Uterus (tissue), 4 donors: Measurements from ENCODE around the gene PLD1. TPM values are rescaled to one million over a fixed set of nuclear protein-coding genes. Genes with fewer than 3 reads are reported as not detected.

Experiments used
- DNase-seq, 2 donors: peaks; one replicate each; pipeline ENCODE4 v3.0.0-alpha.2; 2019 to 2020
- H3K27ac ChIP-seq, 2 donors: fragments of 200-600 bp; sonication (generic); 1 replicate in 1 of 2; 2 replicates in 1 of 2; pipeline ENCODE4 v1.5.1; 2016 to 2018
- H3K27me3 ChIP-seq, 2 donors: fragments of 200-600 bp; sonication (generic); one replicate each; pipeline ENCODE4 v1.5.1; 2018 to 2019; ENCODE audit warnings: control low read depth in 1 of 2
- H3K36me3 ChIP-seq, 2 donors: fragments of 200-600 bp; sonication (generic); one replicate each; pipeline ENCODE4 v1.5.1; 2019; ENCODE audit warnings: control low read depth in 1 of 2
- H3K4me1 ChIP-seq, 2 donors: fragments of 200-600 bp; sonication (generic); one replicate each; pipeline ENCODE4 v1.5.1; 2018 to 2019; ENCODE audit warnings: control low read depth in 1 of 2
- H3K4me3 ChIP-seq, 2 donors: fragments of 200-600 bp; sonication (generic); 1 replicate in 1 of 2; 2 replicates in 1 of 2; pipeline ENCODE4 v1.5.1; 2018 to 2019; ENCODE audit warnings: mild to moderate bottlenecking in 1 of 2
- H3K9me3 ChIP-seq, 2 donors: fragments of 200-600 bp; sonication (generic); one replicate each; pipeline ENCODE4 v1.5.1; 2019; ENCODE audit warnings: control low read depth in 1 of 2
- CTCF ChIP-seq, 4 experiments: fragments of 200-600 bp in 2 of 4; fragments of 450-650 bp in 2 of 4; sonication (generic) in 2 of 4; IDR thresholded peaks; one replicate each; pipeline ENCODE4 v1.5.1; 2016 to 2019; ENCODE audit warnings: antibody characterized with exemption in 4 of 4, mild to moderate bottlenecking in 2 of 4, moderate library complexity in 1 of 4
- POLR2A ChIP-seq, 2 donors: fragments of 450-650 bp; IDR thresholded peaks; one replicate each; pipeline ENCODE4 v1.6.1; 2016; ENCODE audit warnings: antibody characterized with exemption in 2 of 2, mild to moderate bottlenecking in 1 of 2, moderate library complexity in 1 of 2
- intact Hi-C: fragments of 100-400 bp; cut with DNase I; formaldehyde crosslinking; loops from one replicate; pipeline ENCODE4 v1.15.1; 2023; ENCODE audit warnings: low total_unique reads
- total RNA-seq, 4 donors: library from RNA; depleted of rRNA in 3 of 4; stranded (reverse); fragments of >200 nt in 3 of 4; gene quantifications; one replicate each; pipeline versions ENCODE4 v1.1.0 to v1.2.4, GENCODE V29; 2014 to 2023
- donor health status: DM: yes; HTN: yes; CAD: no.

PLD1 gene
- total RNA-seq, 4 donors from 2014 or later: 15.6 to 94.8 (median 30.8) TPM

- Histone ChIP-seq H3K27me3 (no peaks in the 10 kb centered on the region), H3K9me3 (no peaks in the 10 kb centered on the region), H3K36me3 (no peaks in the 10 kb centered on the region), H3K4me1 (no peaks in the 10 kb centered on the region), H3K27ac (no peak overlapping the region), H3K4me3 (no peak overlapping the region)
- DNase-seq: no peak
- intact Hi-C loops: loop anchor here (10.0 kb wide), 1 partner anchor 605 kb away; no protein-coding TSS in a partner anchor
- TF ChIP-seq POLR2A (IDR thresholded peaks at IDR 0.05) (no peak), CTCF (IDR thresholded peaks at IDR 0.05) (no peak)
Measured at GRCh38 chr3:171569571-171570132, 240.6 kb downstream of the PLD1 start.

GRCh38 chr3:171568766-171569165 lies 241.5 kb downstream of the PLD1 start:
- Histone ChIP-seq H3K4me1 (no peaks in the 10 kb centered on the region), H3K36me3 (no peaks in the 10 kb centered on the region), H3K9me3 (no peaks in the 10 kb centered on the region), H3K4me3 (no peak overlapping the region), H3K27ac (no peak overlapping the region), H3K27me3 (no peaks in the 10 kb centered on the region)
- intact Hi-C loops: loop anchor here (10.0 kb wide), 1 partner anchor 604 kb away; no protein-coding TSS in a partner anchor
- TF ChIP-seq POLR2A (IDR thresholded peaks at IDR 0.05) (no peak), CTCF (IDR thresholded peaks at IDR 0.05) (no peak)
- no peak for DNase-seq

GRCh38 chr3:171566803-171567422 lies 243.4 kb downstream of the PLD1 start:
- no peak overlapping the region for H3K4me3 ChIP-seq
- no peaks in the 10 kb centered on the region for H3K27me3 ChIP-seq
- no peak for DNase-seq
- no peaks in the 10 kb centered on the region for H3K9me3 ChIP-seq
- no peaks in the 10 kb centered on the region for H3K4me1 ChIP-seq
- no peaks in the 10 kb centered on the region for H3K36me3 ChIP-seq
- no peak overlapping the region for H3K27ac ChIP-seq
- peak; percentile 75 to 86 (median 82) for TF ChIP-seq CTCF (IDR thresholded peaks at IDR 0.05)
- TF ChIP-seq POLR2A (IDR thresholded peaks at IDR 0.05): no peak
- intact Hi-C loops: loop anchor here (10.0 kb wide), 1 partner anchor 602 kb away; no protein-coding TSS in a partner anchor

- intact Hi-C loops: loop anchor here (10.0 kb wide), 1 partner anchor 601 kb away; no protein-coding TSS in a partner anchor
Measured at GRCh38 chr3:171565481-171566058, 244.7 kb downstream of the PLD1 start.

More at GRCh38 chr3:171565481-171566058, 244.7 kb downstream of the PLD1 start:
- H3K9me3 ChIP-seq: no peaks in the 10 kb centered on the region
- no peaks in the 10 kb centered on the region for H3K27me3 ChIP-seq
- H3K27ac ChIP-seq: no peak overlapping the region
- no peaks in the 10 kb centered on the region for H3K36me3 ChIP-seq
- TF ChIP-seq POLR2A (IDR thresholded peaks at IDR 0.05) (no peak), CTCF (IDR thresholded peaks at IDR 0.05) (no peak)
- no peak for DNase-seq
- H3K4me3 ChIP-seq: no peak overlapping the region
- H3K4me1 ChIP-seq: no peaks in the 10 kb centered on the region
